Putamen (tissue), 1 donor: ENCODE results near the gene RNF169.
A peak's percentile ranks its signal among the peaks of the same experiment; 100 is the strongest.

Experiments used
- DNase-seq: peaks from one replicate; pipeline ENCODE4 v3.0.0-alpha.2; 2016; ENCODE audit warnings: low spot score

Gene RNF169

DNA sequence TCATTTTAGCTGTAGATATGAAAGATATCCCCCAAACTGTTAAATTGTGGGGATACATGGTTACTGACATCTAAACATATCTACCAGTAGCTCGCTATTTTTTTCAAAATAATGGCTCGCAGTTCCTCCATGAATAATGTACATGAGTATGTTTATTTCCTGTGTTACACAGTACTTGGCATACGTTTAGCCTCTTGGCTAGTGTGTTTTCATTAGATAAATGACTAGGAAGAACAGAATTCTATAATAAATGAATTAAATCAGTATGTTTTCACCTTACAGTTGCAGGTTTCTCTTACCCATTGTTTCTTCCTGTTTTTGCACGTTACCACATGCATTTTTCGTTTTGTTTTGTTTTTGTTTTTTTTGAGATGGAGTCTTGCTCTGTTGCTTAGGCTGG, 21.8 kb downstream of the RNF169 start:
- no peak for DNase-seq

DNA sequence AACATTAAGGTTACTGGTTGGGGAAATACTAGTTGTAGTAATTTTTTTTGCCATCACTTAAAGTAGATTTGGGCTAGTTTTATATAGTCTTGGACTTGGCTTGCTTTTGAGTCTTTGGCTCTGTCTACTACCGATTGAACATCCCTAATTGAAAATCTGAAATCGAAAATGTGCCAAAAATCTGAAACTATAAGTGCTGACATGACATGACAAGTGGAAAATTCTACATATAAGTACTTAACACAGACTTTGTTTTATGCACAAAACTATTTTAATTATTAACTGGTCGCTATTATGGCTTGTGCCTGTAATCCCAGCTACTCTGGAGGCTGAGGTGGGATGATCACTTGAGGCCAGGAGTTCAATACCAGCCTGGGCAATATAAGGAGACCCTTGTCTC, 22.5 kb downstream of the RNF169 start:
- no peak for DNase-seq

DNA sequence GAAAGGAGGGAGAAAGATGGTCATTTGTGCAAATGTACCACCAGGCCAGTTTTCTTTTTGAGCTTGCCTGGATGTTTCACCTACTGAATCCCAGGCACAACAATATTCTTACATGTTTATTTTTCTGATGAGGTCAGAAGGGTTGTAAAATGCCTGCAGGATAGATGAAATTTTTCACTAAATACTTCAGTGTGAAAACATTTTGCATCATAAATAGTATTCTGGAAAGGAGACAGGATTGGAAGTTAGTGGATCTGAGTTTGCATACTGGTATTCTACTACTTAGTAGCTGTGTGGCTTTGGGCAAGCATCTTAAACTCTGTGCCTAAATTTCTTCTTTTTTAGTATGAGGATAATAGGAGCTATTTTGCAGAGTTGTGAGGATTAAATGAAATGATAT, 24.8 kb downstream of the RNF169 start:
- no peak for DNase-seq

- no peak for DNase-seq
Measured at GRCh38 chr11:74775762-74776161, 27.1 kb downstream of the RNF169 start.

- DNase-seq = no peak
Measured at GRCh38 chr11:74776546-74776945, 27.9 kb downstream of the RNF169 start.

DNA sequence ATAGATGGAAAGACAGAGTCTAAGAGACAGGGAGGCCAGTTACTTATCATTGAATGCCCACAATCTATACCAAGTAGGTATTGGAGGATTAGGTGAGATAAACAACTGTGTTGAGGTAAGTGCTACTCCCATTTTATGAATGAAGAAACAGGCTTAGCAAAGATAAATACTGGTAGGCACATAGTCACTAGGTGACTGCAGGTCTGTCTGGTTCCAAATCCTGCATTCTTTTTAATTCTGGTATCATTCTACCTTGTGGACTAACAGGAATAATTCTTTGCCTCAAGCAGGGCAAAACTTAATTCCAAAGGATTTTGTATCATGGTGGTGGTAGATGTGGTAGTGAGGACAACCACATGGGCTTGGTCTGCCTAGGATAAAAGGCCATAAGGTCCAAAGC, 28.4 kb downstream of the RNF169 start:
- DNase-seq = no peak

GRCh38 chr11:74777877-74778276, 29.2 kb downstream of the RNF169 start:
- DNase-seq = no peak

GRCh38 chr11:74778581-74778980, 29.9 kb downstream of the RNF169 start:
- DNase-seq = no peak

DNA sequence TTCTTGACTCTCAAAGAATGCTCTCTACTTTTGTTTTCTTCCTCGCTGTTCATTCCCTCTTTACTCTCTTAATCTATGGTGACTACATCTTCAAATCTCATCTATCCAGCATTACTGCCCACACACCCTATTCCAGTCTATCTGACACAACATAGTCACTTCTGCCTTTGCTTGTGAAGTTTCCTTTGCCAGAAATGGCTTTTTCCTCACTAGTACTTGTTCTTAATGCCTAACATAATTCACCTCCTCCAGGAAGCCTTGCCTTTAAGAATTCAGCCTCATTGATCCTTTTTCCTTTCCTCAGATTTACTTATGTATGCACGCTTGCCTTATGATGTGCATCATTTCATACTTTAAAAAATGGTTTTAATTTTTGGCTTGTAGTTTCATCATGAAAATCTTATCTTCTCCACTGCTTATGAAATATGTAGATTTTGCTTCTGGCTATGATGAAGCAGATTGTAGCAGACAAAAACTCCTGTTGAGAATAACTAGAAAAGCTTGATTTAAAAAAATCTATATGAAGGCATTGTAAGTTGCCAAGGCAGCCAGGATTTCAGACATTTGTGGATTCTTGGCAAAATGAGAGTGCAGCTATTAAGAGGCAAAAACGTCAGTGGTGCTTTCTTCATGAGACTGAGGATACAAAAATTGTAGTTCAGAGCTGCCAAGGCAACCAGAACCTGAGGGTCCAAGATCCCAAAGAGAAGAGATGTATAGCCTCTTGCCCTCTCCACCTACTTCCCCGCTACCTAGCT, 31.8 kb downstream of the RNF169 start:
- DNase-seq = no peak

GRCh38 chr11:74783241-74783871, 34.7 kb downstream of the RNF169 start:
- peak; percentile 17 for DNase-seq

GRCh38 chr11:74784234-74784633, 35.6 kb downstream of the RNF169 start:
- DNase-seq = no peak

GRCh38 chr11:74784726-74785125, 36.1 kb downstream of the RNF169 start:
- no peak for DNase-seq

GRCh38 chr11:74786574-74786973, 37.9 kb downstream of the RNF169 start:
- no peak for DNase-seq

DNA sequence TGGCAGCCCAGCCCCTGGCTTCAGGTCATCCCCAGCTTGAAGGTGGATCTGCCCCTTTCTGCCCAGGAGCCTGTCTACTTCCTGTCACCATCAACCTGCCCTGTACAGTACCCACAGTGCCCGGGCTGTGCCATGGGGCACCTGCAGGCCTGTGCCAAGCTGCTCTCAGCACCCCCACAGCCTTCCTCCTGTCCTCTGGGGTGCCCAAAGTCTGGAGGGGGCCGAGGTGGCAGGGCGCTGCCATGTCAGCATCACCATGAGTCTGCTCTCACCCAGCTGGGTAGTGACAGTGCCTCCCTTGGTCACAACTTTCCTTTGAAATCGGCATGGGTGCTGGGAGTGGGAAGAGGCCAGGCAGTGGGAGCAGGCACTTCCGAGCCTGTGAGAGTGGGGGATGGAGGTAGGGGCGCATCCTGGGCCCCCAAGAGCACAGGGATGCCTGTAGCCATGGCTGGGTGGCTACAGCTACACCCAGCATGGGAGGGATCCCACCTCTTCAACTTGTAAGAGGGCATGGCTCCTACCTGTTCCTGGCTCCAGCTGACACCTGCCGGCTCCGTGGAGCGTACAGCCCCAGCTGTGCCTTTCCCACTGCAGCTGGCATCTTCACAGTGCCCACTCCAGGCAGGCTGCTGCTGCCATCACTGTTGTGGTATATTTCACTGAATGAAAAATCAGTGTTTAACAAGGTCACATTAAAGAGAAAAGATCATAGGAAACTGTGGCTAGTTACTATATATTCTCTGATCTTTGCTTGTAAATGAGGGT, 42.9 kb downstream of the RNF169 start:
- DNase-seq = no peak

GRCh38 chr11:74806267-74806666, 57.6 kb downstream of the RNF169 start:
- no peak for DNase-seq

DNA sequence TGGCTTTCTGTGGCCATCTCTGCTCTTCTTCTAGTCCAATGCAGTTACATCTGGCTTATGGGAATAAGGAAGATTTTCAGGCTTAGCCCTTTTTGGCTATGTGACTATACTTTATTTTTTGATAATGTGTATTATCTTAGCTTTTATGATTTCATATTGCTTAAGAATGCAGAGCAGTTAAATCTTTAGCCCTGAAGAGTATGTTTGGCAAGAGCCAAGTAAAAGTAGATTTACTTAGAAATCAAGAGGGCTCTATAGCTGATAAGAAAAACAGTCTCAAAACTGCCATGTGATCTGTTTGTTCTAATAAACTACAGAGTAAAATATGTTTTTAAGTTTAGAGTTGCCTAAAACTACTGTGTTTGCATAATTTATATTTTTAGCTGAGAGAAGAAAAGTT, 61.2 kb downstream of the RNF169 start:
- no peak for DNase-seq

DNA sequence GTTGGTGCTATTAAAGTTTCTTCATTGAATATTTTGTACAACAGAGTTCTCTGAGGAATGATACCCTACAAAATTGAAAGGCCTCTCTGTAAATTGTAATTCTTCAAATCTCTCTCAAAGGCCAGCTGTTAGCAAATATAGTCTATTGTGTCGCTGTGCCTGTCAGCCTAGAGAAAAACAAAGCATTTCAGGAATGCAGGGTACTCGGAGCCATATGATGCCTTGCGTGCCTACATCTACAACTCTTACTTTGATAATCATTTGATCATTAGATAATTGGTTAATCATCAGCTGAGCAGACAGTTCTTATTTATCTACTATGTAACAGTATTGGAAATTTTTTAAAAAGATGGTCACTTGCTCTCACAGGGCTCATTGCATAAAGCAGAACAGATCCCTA, 67.3 kb downstream of the RNF169 start:
- DNase-seq = no peak

- no peak for DNase-seq
Measured at GRCh38 chr11:74816664-74817063, 68.0 kb downstream of the RNF169 start.

DNA sequence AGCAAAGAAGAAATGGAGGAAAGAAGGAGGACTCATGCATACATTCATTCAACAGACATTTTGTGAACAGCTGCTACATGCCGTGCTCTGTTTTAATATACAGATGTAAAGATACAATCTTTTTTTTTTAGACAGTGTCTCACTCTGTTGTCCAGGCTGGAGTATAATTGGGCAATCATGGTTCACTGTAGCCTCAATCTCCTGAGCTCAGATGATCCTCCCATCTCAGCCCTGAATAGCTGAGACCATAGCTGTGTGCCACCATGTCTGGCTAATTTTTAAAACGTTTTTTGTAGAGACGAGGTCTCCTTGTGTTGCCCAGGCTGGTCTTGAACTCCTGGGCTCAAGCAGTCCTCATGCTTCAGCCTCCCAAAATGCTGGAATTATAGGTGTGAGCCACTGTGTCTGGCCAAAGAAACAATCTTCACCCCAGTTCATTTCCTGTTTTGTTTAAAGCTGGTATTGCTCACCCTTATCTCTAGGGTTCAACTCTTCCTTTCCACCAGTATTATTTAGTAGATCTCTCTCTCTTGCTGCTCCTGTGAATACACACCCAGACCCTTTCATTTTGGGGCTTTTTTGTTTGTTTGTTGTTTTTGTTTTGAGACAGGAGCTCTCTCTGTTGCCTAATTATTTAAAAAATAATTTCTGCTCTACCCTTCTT, 69.8 kb downstream of the RNF169 start:
- no peak for DNase-seq

DNA sequence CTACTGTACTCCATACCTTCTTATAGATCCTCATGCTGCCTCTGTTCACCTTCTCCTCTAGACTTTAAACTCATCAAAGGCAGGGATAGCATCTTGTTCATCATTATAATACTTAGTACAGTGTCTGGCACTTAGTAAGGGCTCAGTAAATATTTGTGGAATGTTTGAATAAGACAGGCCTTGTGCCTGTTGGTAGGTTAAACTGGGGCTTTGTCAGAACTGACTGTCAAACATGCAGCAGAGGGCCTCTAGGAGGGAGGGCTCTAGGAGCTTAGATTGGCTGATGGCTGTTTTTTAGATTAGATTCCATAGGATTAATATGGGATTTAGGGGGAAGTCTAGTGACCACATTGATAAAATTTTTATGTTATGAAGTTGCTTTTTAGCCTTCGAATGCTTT, 70.8 kb downstream of the RNF169 start:
- DNase-seq = no peak

- no peak for DNase-seq
Measured at GRCh38 chr11:74820763-74821162, 72.1 kb downstream of the RNF169 start.

GRCh38 chr11:74822170-74822569, 73.5 kb downstream of the RNF169 start:
- DNase-seq = peak; percentile 59
